HG03442 (cell line): ENCODE measurements around the gene PARVG.
"Not testable (repeated sequence)": the region's sequence is repeated elsewhere in the genome, so short reads cannot be mapped to it uniquely, and the experiment has no call there.

Source experiments
- ATAC-seq: cut with Tn5 transposase; IDR thresholded peaks from one replicate; pipeline ENCODE4 v1.9.1; 2021; ENCODE audit warnings: mild to moderate bottlenecking, moderate library complexity; ENCODE audit not compliant: unreplicated experiment

PARVG gene

GRCh38 chr22:44211946-44212930 lies 31.5 kb downstream of the PARVG start:
- no peak for ATAC-seq

DNA sequence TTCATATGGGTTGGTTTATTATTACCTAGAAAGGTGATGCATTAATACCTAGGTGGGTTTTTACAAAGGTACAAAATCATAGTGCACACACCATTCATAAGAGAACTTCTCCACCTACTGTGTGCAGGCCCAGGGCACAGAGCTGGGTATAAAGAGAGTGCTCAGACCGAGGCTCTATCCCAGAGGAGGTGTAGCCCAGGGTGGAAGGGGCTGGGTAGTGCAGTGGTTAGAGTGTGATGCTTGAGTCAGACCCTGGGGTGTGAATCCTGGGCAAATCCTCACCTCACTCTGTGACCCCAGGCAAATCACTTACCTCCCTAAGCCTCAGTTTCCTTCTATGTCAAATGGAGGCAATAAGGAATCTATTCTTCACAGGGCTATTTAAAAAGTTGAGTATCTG lies 32.2 kb downstream of the PARVG start:
- ATAC-seq, result no peak

DNA sequence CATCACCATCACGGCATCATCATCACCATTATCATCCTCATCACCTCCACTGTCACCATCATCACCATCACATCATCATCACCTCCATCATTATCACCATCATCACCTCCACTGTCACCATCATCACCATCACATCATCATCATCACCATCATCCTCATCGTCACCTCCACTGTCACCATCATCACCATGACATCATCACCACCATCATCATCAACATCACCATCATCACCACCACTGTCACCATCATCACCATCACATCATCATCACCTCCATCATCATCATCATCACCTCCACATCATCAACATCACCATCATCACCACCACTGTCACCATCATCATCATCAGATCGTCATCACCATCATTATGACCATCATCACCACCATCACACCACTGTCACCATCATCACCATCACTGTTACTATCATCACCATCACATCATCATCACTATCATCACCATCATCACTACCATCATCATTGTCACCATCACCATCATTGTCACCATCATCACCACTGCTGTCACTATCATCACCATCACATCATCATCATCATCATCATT lies 32.8 kb downstream of the PARVG start:
- no peak for ATAC-seq

DNA sequence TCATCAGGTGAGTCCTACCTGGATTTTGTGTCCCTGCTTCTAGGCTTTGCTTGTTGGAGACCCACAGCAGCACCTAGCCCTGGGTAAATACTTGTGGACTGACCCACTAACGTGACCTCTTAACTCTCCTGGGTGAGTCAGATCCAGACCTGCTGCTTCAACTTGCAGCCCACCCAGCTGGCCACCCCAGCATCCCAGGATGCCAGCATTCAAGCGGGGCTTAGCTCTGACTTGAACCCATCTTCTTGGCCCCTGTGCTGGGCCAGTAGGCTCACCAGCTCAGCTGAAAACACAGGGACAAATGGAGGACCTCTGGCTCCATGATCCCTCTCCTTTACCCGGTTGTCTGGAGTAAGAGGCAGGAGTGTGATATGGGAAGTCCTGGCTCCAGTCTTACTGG lies 33.5 kb downstream of the PARVG start:
- no peak for ATAC-seq

GRCh38 chr22:44214764-44215163 lies 34.0 kb downstream of the PARVG start:
- no peak for ATAC-seq

GRCh38 chr22:44215287-44215686 lies 34.6 kb downstream of the PARVG start:
- no peak for ATAC-seq

GRCh38 chr22:44217346-44217745 lies 36.6 kb downstream of the PARVG start:
- no peak for ATAC-seq

DNA sequence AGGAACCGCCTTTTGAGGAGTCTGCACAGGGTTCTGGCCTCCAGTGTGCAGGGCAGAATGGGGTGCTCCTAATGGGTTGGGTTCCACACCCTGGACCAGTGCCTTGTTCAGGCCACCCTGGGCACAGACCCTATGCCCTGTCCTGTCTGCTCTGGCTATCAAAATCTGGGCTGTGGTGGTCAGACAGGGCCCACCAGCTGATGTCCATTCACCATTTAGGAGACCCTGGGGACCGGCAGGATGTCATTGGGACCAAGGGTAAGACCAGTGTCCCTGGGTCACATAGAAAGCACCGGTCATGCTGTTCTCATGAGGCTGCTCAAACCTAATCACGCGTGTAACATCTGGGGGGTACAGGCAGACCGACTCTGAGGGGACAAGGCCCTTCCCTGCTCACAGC lies 37.3 kb downstream of the PARVG start:
- ATAC-seq, result no peak

DNA sequence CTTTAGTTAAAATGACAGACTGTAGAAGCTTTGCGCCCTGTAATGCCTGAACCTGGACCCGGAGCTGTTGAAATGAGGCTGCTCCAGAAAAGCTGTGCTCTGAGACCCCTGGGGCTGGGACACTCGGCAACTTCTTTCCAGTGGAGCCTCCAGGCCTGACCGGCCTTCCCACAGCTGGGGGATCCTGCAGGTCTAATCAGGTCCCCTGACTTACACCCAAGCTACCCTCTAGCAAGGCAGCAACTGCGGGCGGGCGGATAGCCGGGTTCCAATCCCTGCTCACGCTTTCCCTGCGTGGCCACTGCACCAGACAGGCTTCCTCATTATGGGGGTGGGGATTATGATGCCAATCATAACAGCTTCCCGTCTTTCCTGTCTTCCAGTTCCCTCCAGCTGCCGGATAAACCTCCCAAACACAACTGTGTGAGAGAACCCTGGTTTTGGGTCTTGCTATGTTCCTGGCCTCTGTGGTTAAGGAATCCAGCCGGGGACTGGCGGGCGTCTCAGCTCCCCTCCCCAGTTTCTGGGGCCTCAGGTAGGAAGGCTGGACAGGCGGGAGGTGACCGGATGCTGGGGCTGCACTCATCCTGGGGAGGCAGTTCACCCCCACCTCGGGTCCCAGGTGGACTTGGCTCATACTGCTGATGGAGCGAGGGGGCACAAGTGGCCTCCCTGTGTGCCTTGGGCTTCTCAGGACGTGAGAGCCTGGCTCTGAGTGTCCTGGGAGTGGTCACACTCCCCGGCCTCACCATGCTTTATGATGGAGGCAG lies 38.6 kb downstream of the PARVG start:
- no peak for ATAC-seq

DNA sequence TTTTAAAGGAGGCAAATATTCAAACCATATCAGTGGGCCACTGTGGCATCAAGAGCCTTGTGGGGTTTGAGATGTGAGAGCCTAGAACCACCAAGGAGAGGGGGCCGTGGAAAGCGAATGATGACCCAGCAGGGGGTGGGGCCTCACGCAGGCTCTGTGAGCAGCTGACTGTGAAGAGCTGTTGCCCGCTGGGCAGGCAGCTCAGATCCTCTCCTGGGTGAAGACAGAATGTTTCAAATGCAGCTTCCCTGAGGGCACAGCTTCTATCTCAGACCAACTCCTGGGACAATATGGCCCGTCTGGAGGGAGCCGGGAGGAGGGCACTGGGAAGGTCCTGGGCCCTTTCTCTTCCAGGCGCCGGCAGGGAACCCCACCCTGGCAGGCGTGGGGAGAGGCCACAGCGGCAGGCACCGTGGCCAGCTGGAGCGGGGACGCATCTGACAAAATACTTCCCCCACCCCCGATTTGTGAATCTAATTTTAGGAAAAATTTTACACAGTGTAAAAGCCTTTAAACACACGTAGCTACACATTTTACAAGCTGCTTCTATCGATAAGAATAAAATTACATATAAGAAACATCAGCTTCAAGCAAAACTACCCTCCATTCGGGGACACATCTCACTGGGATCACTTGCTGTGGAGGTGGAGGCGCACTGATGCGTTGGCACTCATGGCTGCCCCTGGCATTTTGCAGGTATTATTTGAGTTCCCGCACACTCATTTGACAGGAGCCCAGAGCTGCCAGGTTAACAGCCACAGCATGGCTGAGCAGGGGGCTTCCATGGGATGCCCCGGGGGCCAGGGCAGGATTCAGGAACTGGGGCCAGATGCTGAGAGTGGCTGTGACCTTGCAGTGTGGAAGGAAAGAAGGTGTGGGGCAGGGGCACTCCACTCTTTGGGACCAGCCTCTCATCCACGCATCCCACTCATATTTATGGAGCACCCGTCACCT lies 40.3 kb downstream of the PARVG start:
- ATAC-seq, result no peak

DNA sequence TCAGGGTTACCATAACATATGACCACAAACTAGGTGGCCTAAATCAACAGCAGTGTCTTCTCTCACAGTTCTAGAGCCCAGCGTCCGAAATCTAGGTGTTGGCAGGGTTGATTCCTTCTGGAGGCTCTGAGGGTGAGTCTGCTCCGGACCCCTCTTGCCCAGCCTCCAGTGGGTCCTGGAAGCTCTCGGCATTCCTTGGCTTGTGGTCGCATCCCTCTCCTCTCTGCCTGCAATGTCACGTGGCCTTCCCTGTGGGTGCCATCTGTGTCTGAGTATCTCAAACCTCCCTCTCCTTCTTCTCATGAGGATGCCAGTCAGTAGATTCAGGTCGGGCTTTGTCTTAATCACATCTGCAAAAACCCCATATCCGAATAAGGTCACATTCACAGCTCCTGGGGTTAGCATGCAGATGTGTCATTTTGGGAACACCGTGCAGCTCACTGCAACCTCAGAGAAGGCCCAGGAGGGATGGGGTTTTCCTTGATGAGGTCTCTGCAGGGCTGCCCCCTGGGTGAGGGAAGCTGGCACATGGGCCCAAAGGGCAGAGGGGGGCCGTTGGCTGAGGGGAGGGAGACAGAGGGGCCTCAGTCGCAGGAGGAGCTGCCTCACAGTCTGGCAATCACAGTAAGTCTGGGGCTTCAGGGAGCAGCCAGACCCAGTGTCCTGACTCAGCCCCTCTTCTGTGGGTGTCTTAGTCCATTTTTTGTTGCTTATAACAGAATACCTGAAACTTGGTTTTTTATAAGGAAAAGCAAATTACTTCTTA lies 41.2 kb downstream of the PARVG start:
- ATAC-seq, result no peak

DNA sequence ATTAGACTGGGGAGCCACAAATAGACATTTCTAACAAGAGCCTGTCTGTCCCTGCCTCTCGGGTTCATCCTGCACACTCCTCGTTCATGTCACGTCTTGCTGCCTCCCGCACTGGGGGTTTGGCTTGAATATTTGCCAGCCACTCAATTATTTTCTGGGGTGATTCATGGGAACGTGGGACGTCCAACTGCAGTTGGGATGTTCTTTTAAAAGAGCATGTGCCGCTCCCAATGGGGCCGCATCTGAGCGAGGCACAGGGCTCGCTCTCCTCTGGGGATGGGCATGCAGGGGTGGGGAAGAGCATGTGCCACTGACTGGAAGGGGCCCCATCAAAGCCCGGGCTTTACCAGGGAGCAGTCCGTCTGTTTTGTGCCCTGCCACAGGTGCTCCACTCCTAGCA lies 43.4 kb downstream of the PARVG start:
- no peak for ATAC-seq

DNA sequence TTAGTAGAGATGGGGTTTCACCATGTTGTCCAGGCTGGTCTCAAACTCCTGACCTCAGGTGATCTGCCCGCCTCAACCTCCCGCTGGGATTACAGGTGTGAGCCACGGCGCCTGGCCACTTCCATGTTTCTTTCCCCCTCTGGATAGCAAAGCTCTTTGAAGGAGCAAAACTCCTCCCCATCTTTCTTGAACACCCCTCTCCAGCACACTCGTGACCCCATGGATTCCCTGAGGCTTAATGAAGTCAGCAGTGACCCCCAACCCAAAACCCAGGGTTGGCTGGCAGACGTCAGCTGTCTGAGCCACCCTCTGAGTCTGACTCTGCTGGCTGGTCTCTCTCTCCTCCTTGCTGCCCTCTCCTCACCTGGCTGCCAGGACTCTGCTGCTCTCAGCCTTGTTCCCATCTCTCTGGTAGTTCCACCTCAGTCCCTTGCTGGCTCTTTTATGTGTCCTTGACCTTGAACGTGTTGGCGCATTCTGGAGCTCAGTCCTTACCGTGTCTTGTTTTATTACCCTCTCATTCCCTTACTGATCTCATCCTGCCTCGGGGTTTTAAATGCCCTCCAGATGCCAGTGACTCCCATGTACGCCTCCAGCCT lies 44.5 kb downstream of the PARVG start:
- ATAC-seq, result no peak

DNA sequence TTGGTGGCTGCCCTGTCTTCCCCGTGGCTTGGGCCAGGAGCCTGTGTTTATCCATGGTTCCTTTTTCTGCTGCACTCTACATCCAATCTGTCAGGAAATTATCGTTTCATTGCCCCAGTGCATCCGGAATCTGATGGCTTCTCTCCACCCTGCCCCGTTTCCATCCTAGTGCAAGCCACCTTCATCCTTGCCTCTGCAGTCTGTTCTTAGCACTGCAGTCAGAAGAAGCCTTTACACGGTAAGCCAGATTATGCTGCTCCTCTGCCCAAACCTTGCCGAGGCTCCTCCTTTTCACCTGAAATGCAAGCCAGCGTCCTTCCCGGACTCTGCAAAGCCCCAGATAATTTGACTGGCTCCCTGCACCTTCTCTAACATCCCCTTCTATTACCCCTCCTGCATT lies 45.1 kb downstream of the PARVG start:
- ATAC-seq, result no peak

GRCh38 chr22:44229331-44229730 lies 48.6 kb downstream of the PARVG start:
- no peak for ATAC-seq

GRCh38 chr22:44229809-44230208 lies 49.1 kb downstream of the PARVG start:
- no peak for ATAC-seq

DNA sequence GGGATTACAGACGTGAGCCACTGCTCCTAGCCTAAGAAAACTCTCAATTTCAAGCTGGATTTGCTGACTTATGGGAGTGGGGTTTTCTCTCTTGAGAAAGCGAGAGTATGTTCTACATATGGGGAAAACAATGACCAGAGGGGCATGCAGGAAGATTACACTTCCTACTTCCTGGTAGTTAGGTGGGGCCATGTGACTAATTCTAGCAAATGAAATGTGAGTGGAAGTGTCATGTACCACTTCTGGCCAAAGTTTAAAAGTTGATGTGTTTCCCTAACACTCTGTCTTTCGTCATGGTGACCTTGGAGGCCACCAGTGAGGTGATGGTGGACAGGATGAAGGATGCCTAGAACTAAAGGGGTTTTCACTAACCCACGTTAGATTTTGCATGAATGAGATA lies 50.5 kb downstream of the PARVG start:
- ATAC-seq, result no peak

GRCh38 chr22:44234372-44234771 lies 53.6 kb downstream of the PARVG start:
- ATAC-seq, result not testable (repeated sequence)

DNA sequence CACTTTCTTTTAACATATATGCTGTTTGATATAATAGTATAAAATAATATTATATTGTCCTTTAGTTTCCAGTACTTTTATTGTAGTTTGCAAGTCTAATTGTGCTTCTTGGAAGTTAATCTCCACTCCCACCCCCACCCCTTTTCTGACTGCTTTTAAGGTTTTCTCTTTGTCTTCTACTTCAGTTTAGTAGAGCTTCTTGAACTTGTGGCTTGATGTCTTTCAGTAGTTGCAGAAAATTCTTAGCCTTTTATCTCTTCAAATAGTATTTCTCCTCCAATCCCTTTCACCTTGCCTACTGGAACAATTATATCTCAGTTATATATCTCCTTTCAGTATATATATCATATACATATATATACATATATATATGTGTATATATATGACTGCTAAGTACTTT lies 56.6 kb downstream of the PARVG start:
- no peak for ATAC-seq
